HS-5 (cell line): ENCODE data around the gene SLAIN1.

Source experiments
- DNase-seq: peaks from one replicate; pipeline ENCODE4 v3.0.0-alpha.2; 2012; ENCODE audit warnings: low read depth

SLAIN1 gene

DNA sequence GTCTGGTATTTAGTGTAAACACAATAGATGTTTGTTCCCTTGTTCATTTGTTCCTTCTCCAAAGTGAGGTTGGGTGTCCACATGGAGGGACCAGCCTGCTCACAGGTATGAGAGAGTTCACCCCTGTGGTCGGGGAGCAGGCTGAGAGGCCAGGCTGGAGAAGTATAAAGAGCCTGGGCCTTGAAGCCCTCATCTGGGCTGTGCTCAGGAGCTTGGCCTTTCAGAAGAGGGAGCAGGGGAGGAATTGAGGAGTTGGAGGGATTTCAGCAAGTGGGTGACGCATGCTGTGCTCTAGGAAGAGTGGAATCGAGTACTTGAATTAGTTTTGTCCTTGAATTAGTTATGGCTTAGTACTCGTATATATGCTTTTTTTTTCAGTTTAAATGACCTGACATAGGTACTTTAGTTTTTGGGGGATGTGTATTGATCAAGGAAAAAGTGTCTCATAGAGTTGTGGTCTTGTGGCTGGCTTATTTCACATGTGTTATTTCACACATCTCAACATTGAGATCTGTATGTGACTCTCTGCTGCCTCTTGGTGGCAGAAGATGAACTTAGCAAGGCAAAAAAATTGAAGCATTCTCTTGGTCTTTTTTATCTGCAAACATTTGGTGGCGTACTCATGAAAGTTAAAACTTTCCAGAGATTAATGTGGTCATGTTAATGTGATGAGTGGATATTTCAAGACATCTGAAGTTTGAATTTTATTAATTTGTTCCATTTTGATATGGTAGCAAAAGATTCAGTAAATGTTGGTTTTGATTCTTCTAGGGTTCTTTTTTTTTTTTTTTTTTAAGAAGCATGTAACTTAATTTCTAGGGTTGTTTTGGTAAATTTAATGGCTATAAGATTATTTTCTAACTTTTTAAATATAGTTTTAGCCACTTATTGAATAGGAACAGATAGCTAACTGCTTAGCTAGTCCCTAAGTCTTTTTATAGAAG lies 54.3 kb downstream of the SLAIN1 start:
- DNase-seq = peak; percentile 9

DNA sequence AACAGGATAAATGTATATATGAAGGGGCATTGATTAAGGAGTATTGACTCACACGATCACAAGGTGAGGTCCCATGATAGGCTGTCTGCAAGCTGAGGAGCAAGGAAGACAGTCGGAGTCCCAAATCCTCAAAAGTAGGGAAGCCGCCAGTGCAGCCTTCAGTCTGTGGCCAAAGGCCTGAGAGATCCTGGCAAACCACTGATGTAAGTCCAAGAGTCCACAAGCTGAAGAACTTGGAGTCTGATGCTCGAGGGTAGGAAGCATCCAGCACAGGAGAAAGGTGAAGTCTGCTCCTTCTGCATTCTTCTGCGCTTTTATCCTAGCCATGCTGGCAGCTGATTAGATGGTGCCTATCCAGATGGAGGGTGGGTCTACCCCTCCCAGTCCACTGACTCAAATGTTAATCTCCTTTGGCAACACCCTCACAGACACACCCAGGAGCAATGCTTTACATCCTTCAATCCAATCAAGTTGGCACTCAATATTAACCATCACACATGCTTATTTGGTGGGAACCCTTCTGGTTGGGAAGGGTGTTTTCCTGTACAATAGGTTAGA lies 55.1 kb downstream of the SLAIN1 start:
- no peak for DNase-seq

DNA sequence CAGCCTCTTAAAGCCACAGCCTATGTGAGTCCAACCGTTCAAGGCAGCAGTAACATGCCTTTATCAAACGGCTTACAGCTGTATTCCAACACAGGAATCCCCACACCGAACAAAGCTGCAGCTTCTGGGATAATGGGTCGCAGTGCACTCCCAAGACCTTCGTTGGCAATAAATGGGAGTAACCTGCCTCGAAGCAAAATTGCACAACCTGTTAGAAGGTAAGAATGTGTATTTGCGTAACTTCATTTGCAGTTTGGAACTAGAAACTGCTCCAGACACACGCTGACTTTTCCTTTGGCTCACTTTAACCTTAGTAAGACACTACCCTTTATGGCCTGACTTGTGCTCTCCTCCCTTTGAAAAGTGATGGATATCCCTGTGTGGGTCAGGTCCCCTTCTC lies 63.4 kb downstream of the SLAIN1 start:
- DNase-seq = no peak

DNA sequence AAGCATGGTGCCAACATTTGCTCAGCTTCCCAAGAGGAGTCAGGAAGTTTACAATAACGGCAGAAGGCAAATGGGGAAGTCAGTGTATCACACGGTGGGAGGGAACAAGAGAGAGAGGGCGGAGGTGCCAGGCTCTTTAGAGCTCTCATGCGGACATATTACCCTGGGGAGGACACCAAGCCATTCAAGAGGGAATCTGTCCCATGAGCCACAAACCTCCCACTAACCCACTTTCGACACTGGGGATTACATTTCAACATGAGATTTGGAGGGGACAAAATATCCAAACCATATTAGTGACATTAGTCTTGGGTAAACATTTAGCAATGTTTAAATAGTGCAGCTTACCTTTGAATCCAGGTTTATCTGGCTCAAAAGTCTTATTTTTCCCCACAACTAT lies 69.9 kb downstream of the SLAIN1 start:
- no peak for DNase-seq

DNA sequence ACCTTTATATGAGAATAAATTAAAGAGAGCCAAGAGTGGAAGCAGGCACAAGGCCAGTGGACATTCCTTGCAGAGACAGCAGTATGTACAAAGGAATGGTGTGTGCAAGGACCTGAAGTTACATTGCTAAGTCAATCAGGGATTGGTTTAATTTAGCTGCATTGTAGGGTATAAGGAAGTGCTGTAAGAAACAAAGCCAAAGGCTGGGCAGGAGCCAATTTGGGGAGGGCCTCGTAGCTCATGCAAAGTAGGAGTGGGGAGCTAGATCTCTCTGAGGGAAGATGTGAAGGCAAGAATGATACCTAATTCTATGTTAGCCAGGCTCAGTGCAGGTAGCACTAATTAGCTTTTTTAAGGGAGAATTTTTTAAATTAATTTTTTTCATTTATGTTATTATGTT lies 76.7 kb downstream of the SLAIN1 start:
- DNase-seq = no peak

DNA sequence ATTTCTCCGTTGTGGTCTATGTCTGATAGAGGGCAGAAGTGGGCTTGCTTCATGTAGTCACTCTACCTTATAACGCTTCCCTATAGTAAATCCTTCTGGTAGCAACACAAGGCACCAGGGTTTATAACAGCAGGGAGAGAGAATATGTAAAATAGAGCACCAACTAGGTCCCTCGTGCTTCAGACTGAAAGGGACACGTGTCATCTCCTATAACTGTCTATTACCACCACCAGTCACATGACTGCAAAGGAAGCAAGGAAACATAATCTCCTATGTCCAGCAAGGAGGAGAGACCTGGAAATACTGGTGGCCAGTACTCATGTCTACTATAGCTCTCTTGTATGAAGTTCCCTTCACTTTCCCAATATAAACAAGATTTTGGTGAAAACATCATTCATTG lies 79.2 kb downstream of the SLAIN1 start:
- DNase-seq = no peak

DNA sequence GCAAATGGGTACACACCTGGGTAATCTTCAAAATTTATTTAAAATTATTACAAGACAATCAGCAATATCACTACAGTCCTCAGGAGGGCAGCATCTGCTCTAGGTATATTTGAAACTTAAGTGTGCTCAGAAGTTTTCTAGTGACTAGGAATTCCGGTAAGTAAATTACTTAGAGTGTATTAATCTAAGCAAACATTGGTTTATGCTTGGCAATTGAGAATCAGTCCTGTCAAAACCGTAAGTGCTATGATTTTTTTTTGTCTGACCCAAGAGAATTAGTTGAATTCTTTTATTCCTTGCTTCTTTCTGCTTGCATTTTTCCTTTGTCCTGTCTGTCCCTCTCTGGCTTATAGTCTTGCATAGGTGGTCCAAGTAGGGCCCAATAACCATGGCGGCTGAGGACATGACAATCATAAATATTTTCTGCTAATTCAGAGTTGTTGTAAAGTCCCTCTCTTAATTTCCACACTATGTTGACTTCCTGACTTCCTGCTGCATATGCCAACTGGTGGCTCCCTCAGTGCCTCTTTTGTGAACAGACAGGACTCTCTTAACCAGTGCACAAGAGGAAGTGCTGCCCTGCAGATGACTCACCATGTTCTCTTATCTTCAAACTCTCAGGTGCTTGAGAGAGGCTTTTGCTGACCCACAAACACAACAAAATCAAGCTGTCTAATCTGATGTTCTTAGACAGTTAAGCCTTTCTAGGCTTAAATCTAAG lies 82.2 kb downstream of the SLAIN1 start:
- no peak for DNase-seq

DNA sequence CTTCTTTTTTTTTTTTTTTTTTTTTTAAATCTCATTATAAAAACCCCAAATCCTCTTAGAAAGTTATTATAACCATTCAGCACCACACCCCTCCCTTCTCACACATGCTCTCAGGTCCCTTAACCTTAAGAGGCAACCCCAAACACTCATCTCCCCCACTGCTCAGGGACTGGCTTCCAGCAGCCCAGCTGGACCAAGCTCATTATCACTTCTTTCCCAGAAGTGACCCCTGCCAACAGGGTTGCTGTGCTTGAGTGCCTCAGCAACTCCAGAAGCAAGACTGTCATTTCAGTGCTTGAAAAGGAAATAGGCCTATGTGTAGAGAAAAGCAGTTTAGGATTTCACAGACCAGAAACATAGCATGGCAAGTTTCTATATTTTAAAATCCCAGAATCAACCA lies 84.3 kb downstream of the SLAIN1 start:
- DNase-seq = no peak

DNA sequence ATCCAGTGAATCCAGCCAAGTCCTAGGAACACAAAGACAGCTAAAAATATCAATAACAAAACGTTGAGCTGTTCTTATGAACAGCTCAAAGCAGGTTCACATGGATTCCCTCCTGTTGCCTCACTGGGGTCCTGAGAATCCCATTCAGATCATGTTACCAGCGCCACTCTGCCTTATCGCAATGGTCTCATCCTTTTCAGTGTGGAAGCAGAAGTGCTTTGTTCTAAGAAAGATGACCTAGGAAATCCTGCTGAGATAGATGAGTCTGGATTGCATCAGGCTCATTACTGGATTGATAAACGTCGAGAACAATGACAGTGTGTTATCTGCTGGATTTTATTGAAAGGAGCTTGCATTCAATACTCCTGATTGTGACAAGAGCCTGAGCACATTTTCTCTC lies 87.0 kb downstream of the SLAIN1 start:
- DNase-seq = no peak

DNA sequence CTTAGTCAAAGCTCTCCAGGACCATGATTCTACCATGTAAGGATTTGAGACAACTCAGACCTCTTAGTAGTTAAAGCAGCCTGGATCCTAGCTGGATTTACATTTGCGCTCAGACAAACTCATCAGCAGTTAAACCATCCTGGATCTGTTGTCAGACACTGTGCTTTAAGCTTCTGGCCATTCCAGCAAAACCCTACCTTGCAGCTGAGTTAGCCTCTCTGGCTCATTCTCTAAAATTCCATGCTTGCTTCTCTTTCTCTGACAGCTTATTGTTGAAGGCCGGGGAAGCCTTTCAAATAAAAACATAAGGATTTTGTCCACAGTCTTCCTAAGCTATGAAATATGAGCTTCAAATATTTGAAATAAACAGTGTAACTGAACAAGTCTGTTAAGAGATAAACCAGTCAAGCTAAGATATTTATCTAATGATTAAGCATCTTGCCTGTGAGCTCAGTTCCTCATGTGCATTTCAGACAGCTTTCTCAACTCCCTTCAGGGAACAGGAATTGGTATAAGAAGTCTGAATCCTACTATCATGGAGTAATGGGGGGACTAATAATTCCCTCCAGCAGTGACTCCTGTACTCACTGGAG lies 89.3 kb downstream of the SLAIN1 start:
- DNase-seq = no peak

DNA sequence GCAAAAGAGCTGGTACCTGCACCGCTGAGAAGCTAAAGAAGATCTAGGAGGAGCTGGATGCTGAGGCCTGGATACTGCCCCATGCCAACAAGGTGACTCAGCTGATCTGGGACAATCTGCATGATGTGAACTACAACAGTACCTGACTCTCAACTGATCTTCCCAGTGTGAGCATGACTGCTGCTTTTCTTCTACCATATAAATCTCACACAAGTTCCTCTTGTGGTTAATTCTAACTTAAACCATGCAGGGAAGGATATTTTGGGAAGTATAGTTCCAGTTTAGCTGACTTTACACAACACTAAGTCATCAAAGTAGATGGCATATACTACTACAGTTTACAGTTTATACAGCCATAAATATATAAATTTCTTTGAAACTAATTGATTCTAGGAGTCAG lies 91.9 kb downstream of the SLAIN1 start:
- DNase-seq = no peak

DNA sequence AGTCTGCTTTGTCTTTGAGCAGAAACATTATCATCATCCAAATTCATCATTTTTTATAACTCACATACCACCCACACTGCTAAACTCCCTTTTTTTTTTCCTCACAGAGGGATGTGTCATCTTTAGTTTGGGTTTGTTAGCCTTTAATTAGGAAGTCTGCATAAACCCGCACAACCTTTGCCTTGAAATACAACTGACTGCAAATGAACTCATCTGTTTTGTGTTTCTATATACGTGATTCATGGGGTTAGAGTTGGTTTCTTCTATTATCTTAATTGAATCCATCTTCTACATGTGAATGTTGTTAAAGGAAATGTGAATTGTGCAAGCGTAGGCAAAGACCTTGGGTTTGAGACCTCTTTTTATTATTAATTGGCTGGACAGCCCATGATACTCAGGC lies 102.7 kb downstream of the SLAIN1 start:
- peak; percentile 19 for DNase-seq

DNA sequence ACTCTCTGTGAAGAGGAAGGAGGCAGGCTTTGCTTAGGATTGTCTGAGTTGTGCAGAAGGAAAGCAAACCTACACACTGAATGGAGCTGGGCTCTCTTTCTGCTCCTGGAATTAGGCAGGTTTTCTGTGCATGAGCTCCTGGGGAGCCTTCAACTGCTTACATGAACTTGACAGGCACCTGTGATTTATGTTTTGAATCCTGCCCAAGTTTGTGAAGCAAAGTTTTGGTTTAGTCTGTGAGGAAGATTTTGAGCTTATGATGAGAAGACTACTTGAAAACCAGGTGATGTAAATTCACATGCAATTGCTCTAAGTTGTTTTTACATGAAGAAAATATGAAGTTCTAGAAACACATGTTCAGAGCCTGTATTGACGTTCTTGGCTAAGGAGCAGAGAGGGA lies 109.0 kb downstream of the SLAIN1 start:
- no peak for DNase-seq

DNA sequence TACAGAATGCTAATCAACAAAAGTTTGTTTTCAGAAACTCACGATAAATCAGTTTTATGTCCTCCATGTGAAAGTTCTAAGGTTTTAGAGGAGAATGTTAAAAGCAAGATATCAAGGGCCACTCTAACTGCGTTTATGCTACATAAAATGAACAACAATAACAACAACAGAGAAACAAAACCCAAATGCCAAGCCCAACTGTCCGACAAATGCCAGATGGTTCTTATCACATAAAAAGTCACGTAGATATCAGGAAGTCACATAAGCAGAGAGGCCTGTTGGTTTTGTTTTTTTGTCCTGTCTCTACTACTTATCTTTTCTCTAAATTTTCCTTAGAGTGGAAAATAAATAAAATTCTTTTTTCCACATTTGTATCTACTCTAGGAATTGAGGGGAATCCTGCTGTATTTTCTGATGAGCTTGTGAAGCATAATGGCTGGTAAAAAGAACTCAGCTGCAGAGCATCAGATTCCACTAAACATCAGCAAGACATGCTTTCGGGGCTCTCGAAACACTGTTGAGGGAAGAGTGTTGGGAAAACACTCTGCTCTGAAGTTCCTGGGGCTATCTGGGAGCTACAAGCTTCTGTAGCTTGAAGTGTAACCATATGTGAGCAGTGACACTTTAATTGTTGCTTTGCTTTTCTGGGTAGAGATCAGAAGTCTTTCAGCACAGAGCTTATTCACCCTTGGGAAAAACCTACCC lies 110.1 kb downstream of the SLAIN1 start:
- no peak for DNase-seq

DNA sequence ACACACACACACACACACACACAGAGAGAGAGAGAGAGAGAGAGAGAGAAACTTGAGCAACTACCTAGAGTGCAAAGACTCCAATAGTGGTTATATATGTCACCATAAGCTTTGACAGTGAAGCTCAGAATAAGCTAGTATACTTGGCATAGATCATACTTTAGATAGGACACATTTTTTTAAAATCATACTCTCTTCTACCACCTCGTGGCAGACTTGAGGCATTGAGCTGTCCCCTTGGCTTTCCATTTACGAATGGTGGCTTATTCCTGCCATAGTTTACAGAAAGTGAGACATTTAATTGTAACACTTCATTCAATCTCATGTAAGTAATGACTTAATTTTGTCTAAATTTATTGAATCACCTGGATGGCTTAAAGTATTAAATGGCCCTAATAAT lies 112.9 kb downstream of the SLAIN1 start:
- no peak for DNase-seq

DNA sequence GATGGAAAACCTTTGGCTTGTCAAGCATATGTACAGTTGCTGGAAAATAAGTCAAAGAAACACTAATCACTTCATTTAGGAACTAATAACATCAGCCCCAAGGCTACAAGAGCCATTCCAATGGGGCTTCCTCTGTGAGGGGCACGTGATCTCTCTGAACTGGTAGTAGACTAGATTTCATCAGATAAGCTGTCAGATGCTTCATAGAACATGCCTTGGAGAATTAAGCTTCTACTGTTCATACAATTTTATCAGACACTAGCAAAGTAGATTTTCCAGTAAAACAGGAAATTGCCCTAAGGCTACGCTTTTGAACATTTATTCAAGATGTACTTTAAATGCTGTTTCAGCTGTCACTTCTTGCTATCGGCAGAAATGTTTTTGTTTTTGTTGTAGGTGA lies 113.4 kb downstream of the SLAIN1 start:
- DNase-seq = no peak

DNA sequence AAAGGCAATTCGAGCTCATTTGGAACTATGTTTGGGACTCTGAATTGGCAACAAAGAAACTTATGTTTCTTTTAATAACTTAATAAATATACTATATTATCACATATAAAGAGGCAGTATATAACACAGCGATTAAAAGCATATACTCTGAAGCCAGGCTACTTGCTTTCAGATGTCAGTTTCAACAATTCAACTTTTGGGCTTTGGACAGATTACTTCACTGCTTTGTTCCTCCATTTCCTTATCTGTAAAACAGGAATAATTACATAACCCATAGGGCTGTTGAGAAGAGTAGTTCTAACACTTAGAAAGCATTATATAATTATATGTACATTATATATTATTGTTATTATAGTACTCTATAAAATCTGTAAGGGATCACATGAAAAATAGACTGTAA lies 113.9 kb downstream of the SLAIN1 start:
- DNase-seq = no peak

DNA sequence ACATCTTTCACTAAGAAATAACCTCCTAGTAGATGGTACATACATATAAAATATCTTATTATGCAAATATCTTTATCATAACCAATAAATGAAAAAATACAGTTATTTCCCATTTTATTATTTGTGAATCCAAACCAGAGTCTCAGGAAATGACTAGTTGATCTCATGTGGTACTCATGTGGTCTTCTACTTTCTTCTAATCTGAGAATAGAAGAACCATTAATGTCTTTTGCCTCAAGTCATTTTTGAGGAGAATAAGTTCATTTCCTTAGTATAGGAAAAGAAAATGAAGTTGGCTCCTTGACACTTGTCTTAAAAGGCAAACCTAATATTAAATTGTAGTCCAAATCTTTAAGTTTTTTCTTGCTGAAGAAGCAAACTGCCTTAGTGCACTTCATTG lies 114.5 kb downstream of the SLAIN1 start:
- no peak for DNase-seq
